Mucosa of gallbladder (tissue), 1 donor: Measurements from ENCODE around the gene LAMB2. TPM values are rescaled to one million over a fixed set of nuclear protein-coding genes. Genes with fewer than 3 reads are reported as not detected.

ENCODE experiments used
- DNase-seq: peaks from one replicate; pipeline ENCODE4 v3.0.0-alpha.2; 2020; ENCODE audit warnings: low spot score
- total RNA-seq: library from RNA; stranded (reverse); gene quantifications from one replicate; pipeline ENCODE4 v1.2.1, GENCODE V29; 2021
- donor health status: DM: no; HTN: no; CAD: no.

Gene LAMB2
- total RNA-seq = 733 TPM

GRCh38 chr3:49132437-49133225, at the start of gene LAMB2:
Gene LAMB2 (minus strand): TSS chr3:49133050. CDS start chr3:49132867, 183 bp downstream.
- DNase-seq = peak; percentile 78

DNA sequence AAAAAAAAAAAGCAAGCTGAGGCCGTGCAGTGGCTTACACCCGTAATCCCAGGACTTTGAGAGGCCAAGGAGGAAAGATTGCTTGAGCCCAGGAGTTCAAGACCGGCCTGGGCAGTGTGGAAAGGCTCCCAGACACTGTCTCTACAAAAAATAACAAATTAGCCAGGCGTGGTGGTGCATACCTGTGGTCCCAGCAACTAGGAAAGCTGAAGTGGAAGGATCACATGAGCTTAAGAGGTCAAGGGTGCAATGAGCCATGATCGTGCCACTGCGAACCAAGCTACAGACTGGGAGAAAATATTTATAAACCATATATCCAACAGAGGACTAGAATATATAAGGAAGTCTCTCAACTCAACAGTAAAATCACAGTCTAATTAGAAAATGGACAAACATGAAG, 48.5 kb upstream of the LAMB2 start:
- no peak for DNase-seq

DNA sequence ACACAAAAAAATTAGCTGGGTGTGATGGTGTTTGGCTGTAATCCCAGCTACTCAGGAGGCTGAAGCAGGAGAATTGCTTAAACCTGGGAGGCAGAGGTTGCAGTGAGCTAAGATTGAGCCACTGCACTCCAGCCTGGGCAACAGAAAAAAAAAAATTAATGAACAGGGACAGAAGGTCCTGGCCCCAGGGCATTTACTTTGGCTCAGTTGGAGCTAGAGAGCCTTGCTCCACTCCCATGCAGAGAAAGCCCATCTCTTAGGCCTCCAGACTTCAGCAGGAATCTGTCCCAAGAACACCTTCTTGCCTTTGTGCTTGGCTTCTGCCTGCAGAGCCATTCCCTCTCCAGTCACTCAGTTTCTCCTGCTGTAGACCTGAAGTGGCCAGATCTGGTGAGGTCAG, 47.3 kb upstream of the LAMB2 start:
- DNase-seq = no peak

DNA sequence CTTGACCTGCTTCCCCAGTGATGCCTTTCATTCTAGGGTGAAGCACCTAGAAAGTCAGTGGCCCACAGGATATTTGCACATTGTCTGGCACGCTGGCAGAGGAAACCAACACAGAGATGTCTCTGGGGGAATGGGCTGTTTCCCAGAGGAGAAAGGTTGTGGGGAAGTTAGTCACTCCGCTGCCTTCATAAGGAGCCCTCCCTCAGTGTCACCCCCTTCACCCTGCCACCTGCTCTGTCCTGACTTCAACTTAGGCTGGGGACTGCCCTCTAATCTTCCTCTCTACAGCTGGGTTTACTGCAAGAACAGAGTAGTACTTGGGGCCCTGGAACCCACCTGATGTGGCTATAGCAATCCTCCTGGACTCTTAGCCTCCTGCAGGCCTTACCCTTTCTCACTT, 44.2 kb upstream of the LAMB2 start:
- no peak for DNase-seq

- DNase-seq = no peak
These were observed 42.7 kb upstream of the LAMB2 start for GRCh38 chr3:49175530-49175929.

DNA sequence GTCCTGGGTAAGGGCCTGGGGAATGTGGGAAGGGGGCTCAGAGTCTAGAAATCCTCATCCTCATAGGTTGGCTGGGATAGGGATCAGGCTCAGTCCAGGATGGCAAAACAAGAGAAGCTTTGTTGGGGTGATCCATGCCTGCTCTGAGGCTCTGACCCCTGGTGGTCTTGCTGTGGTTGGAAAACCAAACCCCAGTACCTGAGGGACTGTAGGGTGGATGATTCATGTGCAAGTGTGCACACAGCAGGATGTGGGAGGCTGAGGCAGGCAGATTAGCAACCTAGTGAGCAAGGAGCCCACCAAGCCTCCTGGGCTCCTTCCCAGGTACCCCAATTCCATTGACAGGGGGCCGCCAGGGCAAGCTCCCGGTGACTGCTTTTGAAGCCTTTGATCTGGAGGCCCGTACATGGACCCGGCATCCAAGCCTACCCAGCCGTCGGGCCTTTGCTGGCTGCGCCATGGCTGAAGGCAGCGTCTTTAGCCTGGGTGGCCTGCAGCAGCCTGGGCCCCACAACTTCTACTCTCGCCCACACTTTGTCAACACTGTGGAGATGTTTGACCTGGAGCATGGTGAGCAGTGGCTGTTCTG, 41.6 kb upstream of the LAMB2 start:
- DNase-seq = no peak

DNA sequence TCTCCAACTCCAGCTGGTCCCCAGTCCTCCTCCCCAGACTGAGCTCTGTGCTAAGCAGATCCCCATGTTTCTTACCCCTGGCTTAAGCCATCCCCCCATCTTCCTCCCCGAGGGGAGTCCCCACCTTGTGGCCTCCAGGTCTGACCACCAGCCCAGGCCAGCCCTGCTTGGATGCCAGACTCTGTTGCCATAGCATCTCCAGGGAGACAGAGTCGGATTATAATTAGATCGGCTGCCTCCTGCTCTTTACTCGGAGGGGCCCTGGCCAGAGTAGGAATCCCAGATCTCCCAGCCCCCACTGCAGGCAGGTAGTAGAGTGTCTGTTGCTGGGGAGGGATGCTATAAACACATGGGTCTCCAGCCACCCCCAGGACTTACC, 40.9 kb upstream of the LAMB2 start:
- DNase-seq = no peak

DNA sequence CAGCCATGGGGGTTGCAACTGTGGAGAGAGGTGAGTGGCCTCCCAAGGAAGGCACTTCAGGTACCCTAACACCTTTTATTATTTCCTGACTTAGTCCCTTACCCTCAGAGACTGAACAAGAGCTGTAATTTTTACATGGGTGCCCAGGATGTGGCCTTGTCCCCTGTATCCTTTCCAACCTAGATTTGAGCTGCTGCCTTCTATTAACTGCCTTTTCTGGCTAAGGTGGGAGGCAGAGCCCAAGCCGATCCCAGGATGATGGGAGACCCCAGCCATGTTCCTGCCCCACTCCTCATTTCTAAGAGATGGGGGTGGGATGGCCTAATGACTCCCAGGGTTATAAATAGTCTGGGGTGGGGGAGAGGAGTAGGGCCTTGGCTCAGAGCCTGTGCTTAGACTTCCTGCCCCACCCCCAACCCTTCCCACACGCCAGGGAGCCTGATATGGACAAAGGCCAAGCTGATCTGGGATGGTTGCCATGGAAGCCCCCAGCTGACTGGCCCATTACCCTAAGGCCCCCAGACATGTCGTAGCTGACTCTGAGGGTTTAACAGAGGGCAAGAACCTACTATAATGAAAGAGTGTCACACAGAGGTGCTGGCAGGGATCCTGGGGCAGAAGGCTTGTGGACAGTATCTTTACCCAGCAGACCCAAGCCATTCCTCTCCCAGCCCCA, 40.4 kb upstream of the LAMB2 start:
- peak; percentile 19 for DNase-seq

- DNase-seq = no peak
These were observed 39.7 kb upstream of the LAMB2 start for GRCh38 chr3:49172551-49173041.

DNA sequence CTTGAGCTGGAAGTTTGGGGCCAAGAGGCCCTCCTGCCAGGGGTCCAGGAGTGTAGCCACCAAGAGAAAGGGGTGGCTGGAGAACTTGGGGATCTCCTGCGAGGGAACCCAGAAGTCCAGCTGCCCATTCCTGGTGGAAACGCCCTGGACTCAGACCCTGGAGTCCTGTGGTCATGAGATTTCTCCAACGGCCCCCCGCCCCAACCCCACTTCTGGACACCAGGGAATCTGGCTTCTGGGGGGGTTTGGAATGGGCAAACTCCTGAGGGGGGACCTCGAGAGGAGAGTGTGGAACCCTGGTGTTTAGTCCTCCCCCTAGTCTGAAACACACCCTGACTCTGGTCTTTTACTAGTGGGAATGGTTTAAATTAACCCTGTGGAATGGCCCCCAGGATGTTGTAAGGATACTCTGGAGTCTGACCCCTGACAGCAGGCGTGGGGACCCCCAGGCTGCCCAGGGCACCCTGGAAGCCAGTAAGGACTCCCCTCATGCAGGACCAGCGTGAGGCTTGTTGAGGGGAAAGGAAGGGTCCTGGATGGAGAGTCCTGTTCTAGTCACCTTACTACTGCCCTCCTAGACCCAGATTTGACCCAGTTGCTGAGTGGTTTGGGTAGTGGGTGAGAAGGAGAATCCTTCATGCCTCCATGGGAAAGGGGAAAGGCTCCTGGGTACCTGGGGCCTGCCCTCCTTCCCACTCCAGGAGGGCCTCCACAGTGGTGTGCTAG, 39.1 kb upstream of the LAMB2 start:
- DNase-seq = no peak

- peak; percentile 82 for DNase-seq
These were observed 38.4 kb upstream of the LAMB2 start, which contains the start of gene KLHDC8B for GRCh38 chr3:49171119-49171774. Gene KLHDC8B (plus strand): TSS chr3:49171598. CDS start chr3:49172770, 1,172 bp downstream.

- DNase-seq = no peak
These were observed 37.9 kb upstream of the LAMB2 start for GRCh38 chr3:49170744-49171118.

- no peak for DNase-seq
These were observed 34.1 kb upstream of the LAMB2 start for GRCh38 chr3:49166752-49167556.

GRCh38 chr3:49165771-49166751, 33.2 kb upstream of the LAMB2 start, which contains the start of gene CCDC71:
Gene CCDC71 (minus strand): TSS chr3:49166331. CDS start chr3:49164208, 2,123 bp downstream.
- peak; percentile 69 for DNase-seq

- DNase-seq = no peak
These were observed 32.3 kb upstream of the LAMB2 start for GRCh38 chr3:49164983-49165720.

DNA sequence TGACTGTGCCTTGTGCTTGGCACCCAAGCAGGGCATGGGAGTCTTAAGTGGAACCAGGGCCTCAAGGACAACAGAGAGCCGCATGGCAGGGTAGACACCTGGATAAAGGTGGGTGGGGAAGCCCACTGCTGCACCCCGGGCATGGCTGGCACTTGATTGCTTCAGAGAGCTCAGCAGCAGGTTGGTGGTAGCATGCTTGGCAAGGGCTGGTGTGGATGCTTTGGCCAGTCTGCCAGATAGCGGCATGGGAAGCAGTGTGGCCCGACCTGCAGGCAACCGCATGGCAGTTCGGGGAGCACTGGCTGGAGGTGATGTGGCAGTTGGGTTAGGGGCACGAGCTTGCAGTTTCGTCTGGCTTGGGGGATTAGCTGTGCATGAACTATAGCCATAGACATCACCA, 30.8 kb upstream of the LAMB2 start:
- no peak for DNase-seq

DNA sequence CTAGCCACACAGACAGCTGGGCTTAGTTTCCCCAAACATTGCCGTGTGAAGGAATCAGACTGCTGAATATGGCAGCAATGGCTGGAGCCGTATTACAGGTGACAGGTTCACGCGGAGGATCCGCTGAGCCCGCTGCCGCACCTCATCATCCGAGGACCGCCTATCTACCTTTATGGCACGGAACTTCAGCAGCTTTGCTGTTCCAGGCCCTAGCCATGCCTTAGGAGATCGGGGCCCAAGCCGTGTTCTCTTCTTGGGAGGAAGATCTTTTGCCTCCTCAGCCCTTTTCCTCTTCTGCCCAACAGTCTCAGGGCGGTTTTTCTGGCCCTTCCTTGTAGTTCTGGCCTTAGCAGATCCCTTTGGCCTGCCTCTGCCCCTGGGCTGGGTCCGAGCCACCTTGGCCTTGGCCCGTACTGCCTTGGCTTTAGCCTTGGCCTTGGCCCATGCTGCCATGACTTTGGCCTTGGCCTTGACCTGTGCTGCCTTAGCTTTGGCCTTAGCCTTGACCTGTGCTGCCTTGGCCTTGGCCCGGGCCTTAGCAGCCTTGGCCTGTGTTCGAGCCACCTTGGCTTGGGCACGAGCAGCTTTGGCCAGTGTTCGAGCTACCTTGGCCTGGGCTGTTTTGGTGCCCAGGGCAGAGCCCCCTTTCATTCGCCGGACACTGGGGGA, 30.0 kb upstream of the LAMB2 start:
- DNase-seq = no peak
